Activated T-helper 9 cell treated with anti-CD3 and anti-CD28 coated beads, Interleukin-2, amount 50 U/mL, for 16 hours (primary cell): Measurements from ENCODE around the gene PXYLP1.

Experiments
- DNase-seq: peaks from one replicate; pipeline ENCODE4 v3.0.0-alpha.2; 2020; ENCODE audit warnings: low read depth

Gene PXYLP1

DNA sequence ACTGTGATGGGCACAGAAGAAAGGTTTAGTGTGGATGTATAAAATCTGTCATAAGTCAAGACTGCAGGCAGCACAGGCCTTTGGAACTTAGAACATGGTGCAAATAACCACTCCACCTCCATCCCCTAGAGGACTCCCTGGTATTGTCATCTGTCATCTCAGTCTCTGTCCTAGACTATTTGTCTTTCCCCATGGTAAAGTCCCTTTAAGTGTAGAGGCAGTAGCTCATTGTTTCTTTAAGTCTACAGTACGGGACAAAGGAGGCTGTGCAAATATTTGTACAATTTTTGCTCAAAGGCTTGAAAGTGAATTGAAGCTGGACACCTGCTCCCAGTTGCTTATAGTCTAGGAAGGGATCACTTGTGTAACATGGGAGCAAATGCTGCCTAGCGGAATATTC is 3.2 kb upstream of the PXYLP1 start:
- DNase-seq: no peak

DNA sequence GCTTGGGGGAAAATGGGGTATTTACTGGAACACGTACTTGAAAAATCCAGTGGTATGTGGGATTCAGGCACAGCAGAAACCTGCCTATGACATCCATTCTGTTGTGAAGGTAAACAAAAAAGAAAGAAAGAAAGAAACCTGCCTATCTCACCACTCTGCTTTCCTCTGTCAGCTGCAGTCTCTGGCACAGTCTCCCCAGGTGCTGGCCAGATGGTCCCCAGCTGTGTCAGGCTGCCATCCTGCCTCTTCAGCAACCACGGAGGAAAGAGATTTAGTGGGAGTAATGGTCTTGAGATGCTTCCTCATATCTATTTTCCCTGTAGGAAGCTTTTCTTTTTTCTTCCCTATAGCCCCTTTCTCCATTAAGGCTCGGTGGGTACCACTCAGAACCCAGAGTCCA is 2.5 kb upstream of the PXYLP1 start:
- DNase-seq: no peak

DNA sequence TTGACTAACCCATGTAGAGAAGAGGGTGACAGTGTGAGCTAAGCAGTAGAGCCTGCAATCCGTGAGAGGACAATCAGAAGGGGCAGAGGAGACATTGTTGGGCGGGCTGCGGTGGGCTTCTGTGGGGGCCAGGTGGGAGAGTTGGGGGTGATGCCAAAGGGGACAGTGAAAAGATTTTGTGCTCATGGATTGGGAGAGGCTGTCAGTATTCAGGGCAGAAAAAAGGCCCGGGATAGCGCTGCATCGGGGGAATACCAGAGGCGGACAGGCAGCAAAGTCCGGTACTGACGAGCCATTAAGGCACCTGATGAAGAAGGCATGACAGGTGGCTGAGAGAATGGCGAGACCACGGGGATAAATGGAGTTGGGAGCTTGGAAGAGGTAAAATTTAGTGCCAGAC is 1.3 kb upstream of the PXYLP1 start:
- DNase-seq: no peak

DNA sequence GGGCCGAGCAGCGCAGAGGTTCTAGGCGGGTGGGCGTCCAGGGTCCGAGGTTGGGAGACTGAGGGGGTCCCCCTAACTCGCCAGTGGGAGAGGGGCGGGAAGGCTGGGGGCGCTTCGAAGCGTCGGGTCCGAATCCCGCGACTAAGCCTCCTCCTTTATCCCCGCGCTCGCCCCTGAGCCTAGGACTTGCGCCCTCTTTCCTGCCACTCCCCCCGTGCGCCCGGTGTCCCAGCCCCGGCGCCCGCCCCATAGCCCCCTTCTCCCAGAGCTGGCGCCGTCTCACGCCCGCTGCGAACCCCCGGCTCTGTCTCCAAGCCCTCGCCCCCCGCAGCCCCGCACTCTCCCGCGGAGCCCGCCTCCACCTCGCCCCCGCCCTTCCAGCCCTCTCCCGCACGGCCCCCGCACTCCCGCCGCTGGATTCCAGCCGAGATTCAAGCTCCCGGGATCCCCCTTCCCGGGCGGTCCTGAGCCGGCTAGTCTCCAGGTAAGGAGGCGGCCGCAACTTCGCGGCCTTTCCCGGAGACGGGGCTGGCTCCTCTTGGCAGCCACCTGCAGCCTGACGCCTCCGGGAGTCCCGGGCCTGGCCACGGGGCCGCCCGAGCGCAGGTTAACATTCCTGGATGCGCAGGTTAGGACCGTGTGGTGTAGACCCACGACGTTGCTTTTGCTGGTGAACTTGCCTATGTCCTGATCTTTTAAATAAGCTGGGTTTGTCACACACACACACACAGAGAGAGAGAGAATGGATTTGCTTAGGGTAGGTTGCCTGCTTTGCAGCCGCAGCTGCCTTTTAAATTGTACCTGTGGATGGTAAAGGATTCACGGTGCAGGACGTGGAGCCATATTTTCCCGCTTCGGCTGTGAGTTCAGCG is 563 bp downstream of the PXYLP1 start:
- DNase-seq: peak; percentile 16

DNA sequence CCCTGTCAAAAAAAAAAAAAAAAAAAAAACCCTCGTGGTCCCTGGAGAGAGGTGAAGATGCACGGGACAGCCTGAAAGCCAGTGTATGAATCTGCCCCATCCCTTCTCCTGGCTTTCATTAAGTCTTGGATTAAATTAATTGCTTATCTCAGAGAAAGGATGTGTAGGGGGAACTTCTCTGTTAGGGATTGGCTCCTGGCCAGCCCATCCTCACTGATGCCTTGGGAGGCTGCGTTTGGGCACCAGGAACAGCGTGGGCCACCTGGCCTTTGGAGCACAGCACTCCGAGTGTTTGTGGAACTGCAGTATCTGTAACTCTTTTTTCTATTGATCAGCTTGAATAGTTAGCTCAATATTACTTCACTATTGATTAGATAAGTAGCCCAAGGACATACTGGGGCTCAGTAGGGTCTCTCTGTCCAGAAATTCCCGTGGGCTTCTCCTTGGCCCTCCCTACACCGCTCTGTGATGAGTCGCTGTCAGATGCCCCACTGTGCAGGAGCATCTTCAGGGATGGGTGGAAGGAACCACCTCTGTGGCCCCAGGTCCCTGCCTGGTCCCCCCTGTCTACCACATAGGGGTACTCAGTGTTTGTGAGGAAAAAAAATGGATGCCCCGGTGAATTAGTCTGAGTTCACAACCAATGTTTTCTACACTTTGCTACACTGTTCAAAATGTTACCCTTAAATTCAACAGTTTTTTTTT is 2.0 kb downstream of the PXYLP1 start:
- no peak for DNase-seq

DNA sequence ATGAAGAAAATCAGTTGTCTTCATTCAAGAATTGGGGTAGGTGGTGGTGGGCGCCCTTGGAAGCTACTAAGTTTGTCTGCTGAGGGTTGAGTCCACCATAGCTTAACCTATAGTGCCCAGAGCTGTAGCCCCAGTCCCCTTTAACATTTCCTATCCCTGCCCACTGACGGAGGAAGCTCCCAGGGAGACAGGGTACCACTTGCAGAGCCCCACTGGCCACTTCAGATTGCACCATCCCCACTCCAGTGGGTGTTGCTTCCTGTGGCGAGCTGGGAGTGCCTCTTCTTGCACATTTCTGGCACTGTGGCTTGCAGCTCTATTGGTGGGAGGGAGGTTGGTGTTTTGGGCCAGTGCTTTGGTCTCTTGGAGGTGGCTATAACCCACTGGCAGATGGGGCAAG is 2.7 kb downstream of the PXYLP1 start:
- DNase-seq: no peak

DNA sequence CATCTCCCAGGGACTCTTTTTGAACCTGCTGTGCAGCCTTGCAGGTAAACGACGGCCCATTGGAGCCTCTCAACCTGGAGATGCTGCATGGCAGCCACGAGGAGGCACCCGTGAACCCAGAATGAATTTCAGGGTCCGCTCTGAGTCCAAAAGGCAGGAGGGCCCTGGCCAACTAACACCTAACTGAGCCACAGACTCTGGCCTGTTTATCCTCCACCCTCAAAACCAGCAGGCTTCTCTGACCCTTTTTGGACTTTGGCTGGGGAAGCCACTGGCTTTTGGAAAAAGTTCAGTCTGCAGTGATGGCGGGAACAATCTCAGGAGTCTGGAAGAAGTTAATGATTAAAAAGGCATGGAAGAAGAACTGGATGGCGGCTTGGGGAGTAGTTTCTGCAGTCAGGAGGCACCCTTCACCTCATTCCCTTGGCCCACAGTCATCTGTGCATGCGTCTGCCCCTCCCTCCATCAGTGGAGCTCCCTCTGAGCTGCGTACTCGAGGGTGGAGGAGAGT is 4.1 kb downstream of the PXYLP1 start:
- DNase-seq: no peak

DNA sequence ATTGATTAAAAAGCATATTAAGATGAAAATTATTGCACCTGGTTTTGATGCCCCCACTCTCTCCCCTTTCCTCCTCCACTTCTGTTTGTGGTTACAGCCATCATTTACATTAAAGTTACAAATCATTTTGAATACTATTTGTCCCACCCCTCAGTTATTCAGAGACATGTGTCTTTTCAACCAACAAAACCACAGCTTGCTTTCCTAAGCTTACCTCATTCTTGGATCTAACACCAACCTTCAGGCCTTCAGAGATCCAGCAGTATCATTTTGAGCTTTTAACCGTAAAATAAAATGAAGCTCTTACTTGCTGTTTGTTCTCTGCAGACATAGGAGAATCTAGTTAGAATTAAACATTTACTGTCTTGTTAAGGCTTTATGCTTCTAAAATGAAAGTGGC is 4.7 kb downstream of the PXYLP1 start:
- DNase-seq: no peak

DNA sequence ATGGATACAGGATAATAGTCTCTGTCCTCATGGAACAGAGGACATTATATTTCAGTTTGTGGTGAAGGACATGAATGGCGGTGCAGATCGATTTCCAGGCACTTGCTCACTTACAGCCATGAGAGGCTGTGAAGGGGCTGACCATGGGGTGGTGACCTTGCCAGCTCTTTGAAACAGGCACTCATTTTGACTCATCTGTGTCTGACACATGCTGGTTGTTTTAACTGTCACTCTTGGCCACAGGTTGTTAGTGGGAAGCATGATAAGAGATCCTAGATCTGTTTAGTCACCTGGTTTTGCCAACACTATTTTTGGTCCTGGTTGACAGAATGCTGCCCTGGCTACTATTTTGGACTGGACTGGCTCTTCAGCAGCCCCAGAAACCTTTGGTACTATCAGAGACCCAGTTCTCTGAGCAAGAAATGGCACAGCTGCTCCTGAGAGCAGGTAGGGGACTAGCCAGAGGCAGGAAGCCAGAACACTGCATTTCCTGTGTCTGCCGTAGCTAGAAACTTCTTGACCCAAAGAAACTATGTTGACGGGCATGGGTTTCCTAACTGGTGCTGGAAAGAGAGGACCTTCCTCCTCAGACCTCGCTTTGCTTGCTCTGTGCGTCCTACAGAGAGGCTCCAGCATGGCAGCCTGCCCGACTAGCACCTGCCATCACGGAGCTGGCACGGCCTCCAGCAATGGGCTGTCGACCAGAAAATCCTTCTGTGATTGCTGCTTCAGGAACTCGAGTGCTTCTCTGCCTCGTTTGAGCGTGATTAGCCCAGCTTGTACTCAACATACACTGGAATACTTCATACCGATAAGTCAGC is 6.3 kb downstream of the PXYLP1 start:
- no peak for DNase-seq

DNA sequence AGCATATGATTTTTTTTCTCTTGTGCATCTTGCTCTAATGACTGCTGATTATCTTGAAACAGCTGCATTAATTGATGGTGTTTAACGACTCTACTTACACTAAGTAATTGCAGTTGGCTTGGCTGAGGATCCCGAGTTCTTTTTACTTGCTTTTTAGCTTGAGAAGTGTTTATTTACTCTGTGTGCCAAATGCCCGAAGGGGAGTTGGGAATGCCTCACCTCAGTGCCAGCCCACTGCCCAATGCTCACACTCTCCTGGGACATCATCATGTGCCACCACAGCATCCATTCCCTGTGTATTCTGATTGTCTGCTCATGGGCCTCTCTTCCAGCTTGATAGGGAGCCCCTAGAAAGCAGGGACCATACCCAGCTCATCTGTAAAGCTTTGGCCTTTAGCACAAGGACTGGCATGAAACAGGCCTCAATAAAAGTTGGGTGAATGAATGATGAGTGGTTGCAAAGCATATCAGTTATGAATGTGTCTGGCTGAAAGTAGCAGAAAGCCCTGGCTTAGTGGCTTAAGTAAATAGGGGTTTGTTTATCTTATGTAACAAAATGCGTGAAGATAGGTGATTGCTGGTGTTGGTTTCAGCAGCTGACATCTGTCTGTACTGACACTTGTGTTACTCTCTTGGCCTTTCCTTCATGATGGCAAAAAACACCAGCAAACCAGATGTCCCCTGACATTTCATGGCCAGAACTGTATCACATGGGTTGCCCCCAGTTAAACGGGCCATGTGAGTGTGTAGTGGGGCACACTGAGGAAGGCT is 8.1 kb downstream of the PXYLP1 start:
- no peak for DNase-seq

DNA sequence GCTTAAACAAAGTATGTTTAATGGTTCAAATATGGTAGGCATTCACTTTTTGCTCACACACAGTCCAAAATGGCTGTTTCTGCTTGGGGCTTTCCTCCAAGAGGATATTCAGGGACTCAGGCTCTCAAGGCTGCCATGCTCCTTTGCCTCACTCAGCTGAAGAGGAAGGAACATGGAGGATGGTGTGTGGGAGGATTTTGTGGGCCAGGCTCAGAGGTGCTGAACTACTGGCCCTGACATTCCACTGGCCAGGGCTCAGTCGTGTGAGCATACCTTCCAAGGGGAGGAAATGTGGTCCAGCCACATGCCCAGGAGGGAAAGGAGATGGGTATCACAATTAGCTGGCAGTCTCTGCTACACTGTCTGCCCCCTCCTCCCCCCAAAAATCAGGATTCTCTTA is 8.7 kb downstream of the PXYLP1 start:
- DNase-seq: no peak

DNA sequence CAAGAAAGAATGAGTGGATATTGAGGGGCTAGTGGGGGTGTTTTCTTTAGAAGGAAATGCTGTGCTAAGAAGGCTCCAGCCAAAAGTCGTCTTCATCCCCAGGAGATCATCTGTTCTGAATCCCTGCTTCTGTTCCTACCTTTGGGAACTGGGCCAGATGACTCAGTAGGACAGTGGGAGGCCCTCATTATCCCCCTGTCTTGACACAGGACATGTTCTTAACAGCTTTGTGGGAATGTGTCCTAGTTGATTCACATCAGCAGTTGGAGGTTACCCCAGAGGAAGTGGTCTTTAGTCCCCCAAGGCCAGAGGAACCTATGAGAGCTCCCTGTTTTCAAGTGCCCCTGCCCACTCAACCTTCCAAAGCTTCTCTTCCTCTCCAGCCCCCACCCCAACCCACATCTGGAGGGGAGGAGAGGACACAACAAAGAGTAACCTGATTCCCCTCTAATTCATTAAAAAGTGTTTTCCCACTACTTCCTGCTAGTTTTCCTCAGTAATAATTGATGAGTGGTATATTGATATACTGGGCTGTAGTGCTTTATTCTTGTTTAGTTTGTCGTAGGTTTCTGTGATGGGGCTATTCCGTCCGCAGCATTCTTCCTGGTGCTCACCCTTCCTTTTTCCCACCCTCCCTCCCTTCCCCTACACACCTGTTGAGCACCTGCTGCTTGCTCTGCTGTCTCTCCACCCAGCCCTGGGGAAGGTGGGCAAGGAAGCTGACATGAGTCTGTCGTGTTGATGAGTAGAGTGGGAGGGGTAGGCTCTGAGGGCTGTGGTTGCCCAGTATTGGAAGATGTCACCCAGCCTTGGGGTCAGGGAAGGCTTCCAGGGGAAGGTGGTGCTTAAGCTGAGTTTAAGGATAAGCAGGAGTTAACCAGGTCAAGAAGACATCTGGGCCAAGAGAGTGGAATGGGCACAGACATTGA is 9.3 kb downstream of the PXYLP1 start:
- DNase-seq: no peak

DNA sequence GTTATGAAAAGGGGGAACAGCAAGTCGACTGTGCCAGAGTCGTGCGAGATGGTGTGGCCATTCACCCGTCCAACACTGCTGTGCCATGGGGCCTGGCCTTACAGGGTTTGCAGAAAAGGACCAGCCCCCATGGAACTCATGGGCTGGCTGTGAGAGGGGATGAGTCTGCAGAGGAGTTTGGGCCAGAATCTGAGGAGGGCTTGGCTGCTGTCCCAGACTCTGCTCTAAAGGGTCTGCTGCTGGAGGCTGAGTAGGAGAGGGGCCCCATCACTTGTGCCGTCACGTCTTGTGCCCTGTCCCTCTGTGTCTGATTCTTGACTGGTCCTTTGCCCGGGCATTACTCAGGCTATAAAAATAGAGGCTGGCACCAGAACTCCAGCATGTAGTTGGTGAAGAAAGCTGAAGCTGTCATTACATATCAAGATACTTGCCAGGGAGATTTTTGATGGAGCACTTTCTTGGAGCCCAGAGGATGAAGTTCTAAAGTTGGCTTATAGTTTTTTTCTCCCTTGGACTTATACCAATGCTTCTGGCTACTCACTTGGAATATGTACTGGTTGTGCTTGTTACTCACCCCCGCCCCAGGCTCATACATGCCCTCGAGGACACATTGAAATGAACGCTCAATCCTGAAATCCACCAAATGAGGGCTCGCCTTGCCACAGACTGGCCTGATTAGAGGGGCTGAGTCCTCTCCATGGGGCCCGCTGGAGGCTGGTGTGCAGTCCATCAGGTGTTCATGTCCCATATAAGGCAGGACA is 10.2 kb downstream of the PXYLP1 start:
- DNase-seq: no peak

DNA sequence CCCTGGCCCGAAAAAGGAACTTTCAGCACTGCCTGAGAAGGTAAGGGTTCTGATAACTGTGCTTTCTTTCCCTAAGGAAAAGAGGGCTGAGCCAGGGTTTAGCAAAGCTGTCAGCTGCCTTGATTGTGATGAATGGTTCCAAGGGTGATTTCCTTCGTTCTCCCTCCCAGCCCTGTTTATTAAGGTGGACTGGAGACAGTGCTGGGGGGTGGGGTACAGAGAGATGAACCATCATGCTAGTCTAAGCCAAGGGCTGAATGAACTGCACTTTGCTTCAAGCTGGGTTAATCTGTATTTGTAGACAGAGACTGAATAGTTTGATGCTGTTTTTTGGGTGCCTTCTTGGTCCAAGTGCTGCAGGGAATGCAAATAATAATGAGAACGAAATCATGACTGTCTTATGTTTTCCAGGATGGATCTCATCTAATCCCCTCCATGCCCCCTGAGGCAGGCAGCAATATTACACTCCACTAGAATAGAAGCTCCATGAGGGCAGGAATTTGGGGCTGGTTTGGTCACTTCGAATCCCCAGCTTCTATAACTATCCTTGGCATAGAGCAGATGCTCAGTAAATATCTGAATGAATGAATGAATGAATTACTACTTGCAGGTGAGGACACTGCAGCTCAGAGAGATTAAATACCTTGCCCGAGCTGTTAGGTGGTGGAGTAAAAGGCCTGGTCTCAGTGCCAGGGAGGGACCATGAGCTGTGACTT is 10.9 kb downstream of the PXYLP1 start:
- DNase-seq: no peak

DNA sequence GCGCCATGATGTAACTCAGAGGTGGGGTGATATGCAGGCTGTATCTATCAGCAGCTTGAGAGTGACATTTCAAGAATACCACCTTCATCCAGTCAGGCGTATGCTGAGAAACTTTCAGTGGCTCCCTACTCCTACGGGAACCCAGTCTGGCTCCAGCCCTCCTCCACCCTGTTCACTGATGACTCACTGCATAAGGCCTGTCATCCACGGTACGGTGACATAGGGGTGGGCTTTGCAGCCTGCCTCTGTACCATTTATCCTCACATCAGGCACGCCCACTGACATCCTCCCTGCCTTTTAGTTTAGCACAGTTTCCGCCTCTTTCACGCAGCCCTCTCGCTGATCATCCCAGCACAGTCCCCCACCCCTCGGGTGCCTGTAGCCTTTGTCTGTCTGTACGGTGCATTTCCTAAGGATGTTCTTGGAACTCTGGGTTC is 11.7 kb downstream of the PXYLP1 start:
- DNase-seq: no peak

DNA sequence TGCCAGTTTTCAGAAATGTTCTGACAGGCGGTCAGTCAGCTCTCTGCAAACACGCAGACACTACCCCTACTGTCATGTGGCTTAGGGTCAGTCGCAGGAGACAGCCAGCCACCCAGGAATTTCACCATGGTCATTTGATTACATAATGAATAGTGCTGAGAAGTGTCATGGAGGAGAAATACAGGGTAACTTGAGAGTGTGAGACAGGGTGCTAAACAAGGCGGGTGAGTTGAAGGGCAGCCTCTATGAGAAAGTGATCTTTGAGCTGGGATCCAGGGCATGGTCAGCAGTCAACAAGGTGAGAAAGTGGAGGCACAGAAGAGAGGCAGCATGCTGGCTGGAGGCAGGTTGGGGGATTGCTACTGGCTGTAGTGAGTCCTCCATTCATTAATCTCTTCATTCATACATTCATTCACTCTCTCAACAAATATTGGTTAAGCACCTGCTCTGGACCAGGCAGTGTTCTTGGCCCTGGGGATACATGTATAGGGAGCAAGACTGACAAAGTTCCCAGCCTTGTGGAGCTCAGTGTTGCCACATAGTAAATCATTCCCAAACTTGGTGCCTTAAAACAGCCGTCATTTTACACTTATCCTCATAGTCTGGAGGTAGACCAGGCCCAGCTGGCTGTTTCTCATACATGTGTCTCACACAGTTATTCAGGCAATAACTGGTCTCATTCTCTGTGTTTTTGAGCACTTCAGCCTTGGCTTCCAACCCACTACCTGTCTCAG is 14.8 kb downstream of the PXYLP1 start:
- DNase-seq: no peak

DNA sequence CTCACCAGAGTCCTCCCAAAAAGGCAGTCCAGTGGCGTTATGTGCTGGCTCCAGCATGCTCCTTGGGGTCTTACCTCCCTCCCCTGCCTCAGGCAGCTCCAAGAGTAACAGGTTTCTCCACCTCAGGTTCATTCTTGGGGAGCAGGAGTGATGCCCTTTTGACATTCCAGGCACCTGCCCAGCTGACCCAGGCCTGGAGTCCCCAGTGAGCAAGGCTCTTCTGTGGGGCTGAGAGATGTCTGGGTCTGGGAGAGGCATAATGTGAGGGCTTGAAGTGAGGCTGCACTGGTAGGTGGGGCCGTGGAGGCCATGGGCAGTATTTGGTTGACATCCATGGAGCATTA is 15.3 kb downstream of the PXYLP1 start:
- DNase-seq: no peak

DNA sequence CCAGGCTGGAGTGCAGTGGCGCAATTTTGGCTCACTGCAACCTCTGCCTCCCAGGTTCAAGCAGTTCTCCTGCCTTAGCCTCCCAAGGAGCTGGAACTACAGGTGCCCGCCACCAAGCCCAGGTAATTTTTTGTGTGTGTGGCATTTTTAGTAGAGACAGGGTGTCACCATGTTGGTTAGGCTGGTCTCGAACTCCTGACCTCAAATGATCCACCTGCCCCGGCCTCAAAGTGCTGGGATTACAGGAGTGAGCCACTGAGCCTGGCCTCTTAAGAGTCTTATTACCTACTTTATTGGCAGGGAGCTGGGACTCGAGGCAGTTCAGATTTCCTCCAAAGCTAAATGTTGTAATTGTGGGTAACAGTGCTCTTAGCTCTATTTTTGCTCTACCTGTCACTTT is 16.4 kb downstream of the PXYLP1 start:
- no peak for DNase-seq

DNA sequence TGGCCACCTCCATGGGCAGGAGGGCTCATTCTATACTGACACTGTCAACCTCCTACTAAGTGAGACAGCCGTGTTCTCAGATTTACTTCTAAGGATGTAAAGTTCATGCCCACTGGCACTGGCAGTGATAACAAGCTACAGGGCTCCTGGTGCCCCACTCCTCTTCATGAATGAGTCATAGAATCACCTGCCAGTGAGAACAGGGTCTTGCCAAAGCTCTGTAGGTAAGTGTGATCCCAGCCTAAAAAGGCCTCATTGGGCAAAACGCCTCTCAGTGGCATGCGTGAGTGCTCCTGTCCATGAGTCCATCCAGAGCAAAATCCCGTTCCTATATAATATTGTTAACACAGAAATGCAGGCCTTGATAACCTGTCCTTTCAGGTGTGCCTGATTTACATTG is 17.4 kb downstream of the PXYLP1 start:
- no peak for DNase-seq
